GM12878 (cell line): ENCODE results near the gene ACACB.

ENCODE experiments used
- CEBPB ChIP-seq, 2 experiments: fragments of 150-350 bp in 1 of 2; IDR thresholded peaks; 2 replicates each; pipeline ENCODE4 v1.6.1; 2012 to 2014; ENCODE audit warnings: low read depth in 2 of 2, low read length in 2 of 2, borderline replicate concordance in 1 of 2, inconsistent platforms in 1 of 2
- EZH2 ChIP-seq: IDR thresholded peaks from 2 replicates; pipeline ENCODE4 v1.6.1; 2012; ENCODE audit warnings: low read depth, mild to moderate bottlenecking, control low read depth, inconsistent platforms, low read length, borderline replicate concordance; ENCODE audit not compliant: control insufficient read depth
- FOXM1 ChIP-seq: IDR thresholded peaks from 2 replicates; pipeline ENCODE4 v1.6.1; 2012; ENCODE audit warnings: low read depth, mild to moderate bottlenecking, inconsistent platforms, low read length, moderate library complexity
- GABPA ChIP-seq: IDR thresholded peaks from 2 replicates; pipeline ENCODE4 v1.6.1; 2014; ENCODE audit warnings: antibody characterized with exemption, low read depth, mild to moderate bottlenecking, inconsistent platforms
- NR2C2 ChIP-seq: IDR thresholded peaks from 2 replicates; pipeline ENCODE4 v1.6.1; 2011; ENCODE audit warnings: borderline replicate concordance, low read depth; ENCODE audit not compliant: control insufficient read depth, insufficient read length
- POLR2AphosphoS5 ChIP-seq: IDR thresholded peaks from 2 replicates; pipeline ENCODE4 v1.6.1; 2011; ENCODE audit warnings: mild to moderate bottlenecking, low read length, inconsistent platforms
- SUZ12 ChIP-seq: fragments of 200-600 bp; sonication (generic); IDR thresholded peaks from one replicate; pipeline ENCODE4 v1.6.1; 2018; ENCODE audit warnings: antibody characterized with exemption, mild to moderate bottlenecking; ENCODE audit not compliant: unreplicated experiment
- TAF1 ChIP-seq: IDR thresholded peaks from 2 replicates; pipeline ENCODE4 v1.6.1; 2011; ENCODE audit warnings: mild to moderate bottlenecking, low read depth, low read length, borderline replicate concordance
- TF ChIP-seq, protein P1 (sequence below): fragments of 450-650 bp; formaldehyde crosslinking; IDR thresholded peaks from 2 replicates; pipeline ENCODE4 v1.4.0; 2020; ENCODE audit warnings: mild to moderate bottlenecking, moderate library complexity
- TF ChIP-seq, protein P2 (sequence below), 3 experiments: IDR thresholded peaks in 2 of 3; conservative IDR thresholded peaks in 1 of 3; 2 replicates each; pipeline ENCODE4 v1.5.1; 2011; ENCODE audit warnings: low read depth in 3 of 3, low read length in 3 of 3, mild to moderate bottlenecking in 3 of 3, control low read depth in 2 of 3, moderate library complexity in 2 of 3, inconsistent platforms in 1 of 3, mixed read lengths in 1 of 3; ENCODE audit not compliant: control insufficient read depth in 2 of 3, insufficient read depth in 1 of 3; ENCODE audit errors: extremely low read depth in 1 of 3
- TF ChIP-seq, protein P3 (sequence below): fragments of 450-650 bp; IDR thresholded peaks from 2 replicates; pipeline ENCODE4 v1.6.1; 2016; ENCODE audit warnings: mild to moderate bottlenecking, moderate library complexity, borderline replicate concordance

DNA sequence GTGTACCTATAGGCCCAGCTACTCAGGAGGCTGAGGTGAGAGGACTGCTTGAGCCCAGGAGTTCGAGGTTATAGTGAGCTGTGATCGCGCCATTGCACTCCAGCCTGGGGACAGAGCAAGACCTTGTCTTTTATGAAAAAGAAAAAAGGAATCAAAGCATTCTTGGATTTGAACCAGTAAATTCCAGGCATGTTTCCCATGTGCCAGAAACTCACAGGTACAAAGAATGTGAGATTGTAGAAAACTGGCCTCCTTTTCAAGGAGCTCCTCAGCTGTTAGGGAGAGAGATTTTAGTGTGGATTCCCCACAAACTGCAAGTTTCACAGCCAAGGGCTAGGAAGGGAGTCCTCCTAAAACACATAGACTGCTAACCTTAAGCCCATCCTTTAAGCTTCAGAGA is 97.7 kb downstream of the ACACB start:
- TF ChIP-seq, protein P1, sequence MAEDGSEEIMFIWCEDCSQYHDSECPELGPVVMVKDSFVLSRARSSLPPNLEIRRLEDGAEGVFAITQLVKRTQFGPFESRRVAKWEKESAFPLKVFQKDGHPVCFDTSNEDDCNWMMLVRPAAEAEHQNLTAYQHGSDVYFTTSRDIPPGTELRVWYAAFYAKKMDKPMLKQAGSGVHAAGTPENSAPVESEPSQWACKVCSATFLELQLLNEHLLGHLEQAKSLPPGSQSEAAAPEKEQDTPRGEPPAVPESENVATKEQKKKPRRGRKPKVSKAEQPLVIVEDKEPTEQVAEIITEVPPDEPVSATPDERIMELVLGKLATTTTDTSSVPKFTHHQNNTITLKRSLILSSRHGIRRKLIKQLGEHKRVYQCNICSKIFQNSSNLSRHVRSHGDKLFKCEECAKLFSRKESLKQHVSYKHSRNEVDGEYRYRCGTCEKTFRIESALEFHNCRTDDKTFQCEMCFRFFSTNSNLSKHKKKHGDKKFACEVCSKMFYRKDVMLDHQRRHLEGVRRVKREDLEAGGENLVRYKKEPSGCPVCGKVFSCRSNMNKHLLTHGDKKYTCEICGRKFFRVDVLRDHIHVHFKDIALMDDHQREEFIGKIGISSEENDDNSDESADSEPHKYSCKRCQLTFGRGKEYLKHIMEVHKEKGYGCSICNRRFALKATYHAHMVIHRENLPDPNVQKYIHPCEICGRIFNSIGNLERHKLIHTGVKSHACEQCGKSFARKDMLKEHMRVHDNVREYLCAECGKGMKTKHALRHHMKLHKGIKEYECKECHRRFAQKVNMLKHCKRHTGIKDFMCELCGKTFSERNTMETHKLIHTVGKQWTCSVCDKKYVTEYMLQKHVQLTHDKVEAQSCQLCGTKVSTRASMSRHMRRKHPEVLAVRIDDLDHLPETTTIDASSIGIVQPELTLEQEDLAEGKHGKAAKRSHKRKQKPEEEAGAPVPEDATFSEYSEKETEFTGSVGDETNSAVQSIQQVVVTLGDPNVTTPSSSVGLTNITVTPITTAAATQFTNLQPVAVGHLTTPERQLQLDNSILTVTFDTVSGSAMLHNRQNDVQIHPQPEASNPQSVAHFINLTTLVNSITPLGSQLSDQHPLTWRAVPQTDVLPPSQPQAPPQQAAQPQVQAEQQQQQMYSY, result no peak
- TF ChIP-seq POLR2AphosphoS5 (no peak), SUZ12 (no peak), GABPA (no peak), FOXM1 (no peak), EZH2 (no peak), CEBPB (IDR thresholded peaks at IDR 0.05; ENCODE audit: borderline replicate concordance in 1 of 2, low read depth in 2 of 2, low read length in 2 of 2) (no peak), TAF1 (no peak), NR2C2 (no peak)
- TF ChIP-seq, protein P2, sequence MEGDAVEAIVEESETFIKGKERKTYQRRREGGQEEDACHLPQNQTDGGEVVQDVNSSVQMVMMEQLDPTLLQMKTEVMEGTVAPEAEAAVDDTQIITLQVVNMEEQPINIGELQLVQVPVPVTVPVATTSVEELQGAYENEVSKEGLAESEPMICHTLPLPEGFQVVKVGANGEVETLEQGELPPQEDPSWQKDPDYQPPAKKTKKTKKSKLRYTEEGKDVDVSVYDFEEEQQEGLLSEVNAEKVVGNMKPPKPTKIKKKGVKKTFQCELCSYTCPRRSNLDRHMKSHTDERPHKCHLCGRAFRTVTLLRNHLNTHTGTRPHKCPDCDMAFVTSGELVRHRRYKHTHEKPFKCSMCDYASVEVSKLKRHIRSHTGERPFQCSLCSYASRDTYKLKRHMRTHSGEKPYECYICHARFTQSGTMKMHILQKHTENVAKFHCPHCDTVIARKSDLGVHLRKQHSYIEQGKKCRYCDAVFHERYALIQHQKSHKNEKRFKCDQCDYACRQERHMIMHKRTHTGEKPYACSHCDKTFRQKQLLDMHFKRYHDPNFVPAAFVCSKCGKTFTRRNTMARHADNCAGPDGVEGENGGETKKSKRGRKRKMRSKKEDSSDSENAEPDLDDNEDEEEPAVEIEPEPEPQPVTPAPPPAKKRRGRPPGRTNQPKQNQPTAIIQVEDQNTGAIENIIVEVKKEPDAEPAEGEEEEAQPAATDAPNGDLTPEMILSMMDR (IDR thresholded peaks at IDR 0.05 in 2 of 3, conservative IDR thresholded peaks at IDR 0.05 in 1 of 3; ENCODE audit: control insufficient read depth in 2 of 3, extremely low read depth in 1 of 3, insufficient read depth in 1 of 3, low read depth in 3 of 3, low read length in 3 of 3), result no peak
- TF ChIP-seq, protein P3, sequence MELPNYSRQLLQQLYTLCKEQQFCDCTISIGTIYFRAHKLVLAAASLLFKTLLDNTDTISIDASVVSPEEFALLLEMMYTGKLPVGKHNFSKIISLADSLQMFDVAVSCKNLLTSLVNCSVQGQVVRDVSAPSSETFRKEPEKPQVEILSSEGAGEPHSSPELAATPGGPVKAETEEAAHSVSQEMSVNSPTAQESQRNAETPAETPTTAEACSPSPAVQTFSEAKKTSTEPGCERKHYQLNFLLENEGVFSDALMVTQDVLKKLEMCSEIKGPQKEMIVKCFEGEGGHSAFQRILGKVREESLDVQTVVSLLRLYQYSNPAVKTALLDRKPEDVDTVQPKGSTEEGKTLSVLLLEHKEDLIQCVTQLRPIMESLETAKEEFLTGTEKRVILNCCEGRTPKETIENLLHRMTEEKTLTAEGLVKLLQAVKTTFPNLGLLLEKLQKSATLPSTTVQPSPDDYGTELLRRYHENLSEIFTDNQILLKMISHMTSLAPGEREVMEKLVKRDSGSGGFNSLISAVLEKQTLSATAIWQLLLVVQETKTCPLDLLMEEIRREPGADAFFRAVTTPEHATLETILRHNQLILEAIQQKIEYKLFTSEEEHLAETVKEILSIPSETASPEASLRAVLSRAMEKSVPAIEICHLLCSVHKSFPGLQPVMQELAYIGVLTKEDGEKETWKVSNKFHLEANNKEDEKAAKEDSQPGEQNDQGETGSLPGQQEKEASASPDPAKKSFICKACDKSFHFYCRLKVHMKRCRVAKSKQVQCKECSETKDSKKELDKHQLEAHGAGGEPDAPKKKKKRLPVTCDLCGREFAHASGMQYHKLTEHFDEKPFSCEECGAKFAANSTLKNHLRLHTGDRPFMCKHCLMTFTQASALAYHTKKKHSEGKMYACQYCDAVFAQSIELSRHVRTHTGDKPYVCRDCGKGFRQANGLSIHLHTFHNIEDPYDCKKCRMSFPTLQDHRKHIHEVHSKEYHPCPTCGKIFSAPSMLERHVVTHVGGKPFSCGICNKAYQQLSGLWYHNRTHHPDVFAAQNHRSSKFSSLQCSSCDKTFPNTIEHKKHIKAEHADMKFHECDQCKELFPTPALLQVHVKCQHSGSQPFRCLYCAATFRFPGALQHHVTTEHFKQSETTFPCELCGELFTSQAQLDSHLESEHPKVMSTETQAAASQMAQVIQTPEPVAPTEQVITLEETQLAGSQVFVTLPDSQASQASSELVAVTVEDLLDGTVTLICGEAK, result no peak
